Measurements from ENCODE around the gene UXS1. TPM values are rescaled to one million over a fixed set of nuclear protein-coding genes. Genes with fewer than 3 reads are reported as not detected.

UXS1 gene
- polyA plus RNA-seq, 1 donor: 40.5 TPM

DNA sequence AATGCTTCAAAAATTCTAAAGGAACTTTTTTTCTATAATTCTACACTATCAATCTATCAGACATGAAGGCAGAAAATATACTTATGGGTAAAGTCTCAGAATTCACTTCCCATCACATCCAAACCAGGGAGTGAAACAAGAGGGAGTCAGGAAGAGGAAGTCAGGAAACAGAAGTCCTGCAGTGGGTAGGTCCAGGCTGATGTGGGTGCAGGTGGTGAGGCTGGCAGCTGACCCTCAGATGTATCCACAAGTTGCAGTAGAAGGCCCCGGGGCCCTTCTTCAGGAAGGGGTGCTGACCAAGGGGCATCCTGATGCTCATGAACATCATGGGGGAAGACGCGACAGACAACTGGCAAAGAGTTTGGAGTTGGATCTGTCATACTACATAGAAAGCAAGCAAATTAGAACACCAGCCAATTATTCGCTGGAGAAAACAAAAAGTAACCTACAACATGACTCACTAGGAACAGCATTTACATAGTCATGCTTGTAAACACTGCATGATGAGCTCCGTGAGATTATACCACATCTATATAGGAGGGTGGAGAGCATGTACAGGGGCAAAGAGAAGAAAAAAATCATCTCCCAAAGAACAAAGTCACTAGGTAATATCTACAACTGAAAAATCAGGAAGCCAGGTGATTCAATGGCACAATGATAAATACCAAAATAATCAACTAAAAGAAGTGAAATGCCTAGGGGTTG is 4.2 kb downstream of the UXS1 start:
- no peak for DNase-seq (ENCODE audit: low read depth)

DNA sequence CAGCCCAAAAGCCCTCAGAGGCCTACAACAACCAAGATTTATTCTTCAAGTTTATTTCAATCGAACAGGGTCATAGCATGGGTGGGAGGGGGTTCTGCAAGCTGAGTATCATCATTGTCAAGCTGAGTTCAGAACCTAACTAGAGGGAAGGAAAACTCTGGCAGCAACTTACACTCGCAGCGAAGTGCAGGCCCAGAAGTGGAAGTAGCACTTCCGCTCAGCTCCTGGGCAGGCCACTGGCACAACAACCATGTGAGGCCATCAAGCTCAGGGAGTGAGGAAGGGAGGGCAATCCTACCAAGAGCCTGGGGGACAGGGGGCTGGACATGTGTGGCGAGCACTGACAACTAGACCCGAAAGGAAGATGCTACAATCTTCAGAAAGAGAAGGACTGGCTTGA is 4.8 kb downstream of the UXS1 start:
- no peak for DNase-seq (ENCODE audit: low read depth)

DNA sequence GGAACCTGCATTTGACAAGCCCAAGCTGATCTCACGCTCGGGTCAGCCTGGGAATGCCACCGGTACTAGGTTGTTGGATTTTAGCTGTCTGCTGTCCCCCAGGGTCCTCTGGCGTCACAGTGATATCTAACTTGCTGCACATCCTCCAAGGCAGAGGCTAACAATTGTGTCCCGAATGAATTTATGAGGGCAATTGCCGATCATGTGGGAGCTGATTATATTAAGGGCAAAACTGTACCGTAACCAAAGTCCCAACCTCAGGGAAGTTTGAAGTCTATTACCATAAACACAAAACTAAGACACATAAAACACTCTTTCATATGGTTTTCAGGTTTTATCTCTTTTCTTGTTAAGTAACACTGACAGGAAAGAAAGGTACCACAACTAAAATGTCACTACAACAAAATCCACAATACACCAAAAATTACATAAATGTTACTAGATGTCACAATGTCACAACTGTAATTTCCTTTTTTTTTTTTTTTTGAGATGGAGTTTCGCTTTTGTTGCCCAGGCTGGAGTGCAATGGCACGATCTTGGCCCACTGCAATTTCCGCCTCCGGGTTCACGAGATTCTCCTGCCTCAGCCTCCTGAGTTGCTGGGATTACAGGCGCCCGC is 6.7 kb downstream of the UXS1 start:
- DNase-seq (ENCODE audit: low read depth): no peak

DNA sequence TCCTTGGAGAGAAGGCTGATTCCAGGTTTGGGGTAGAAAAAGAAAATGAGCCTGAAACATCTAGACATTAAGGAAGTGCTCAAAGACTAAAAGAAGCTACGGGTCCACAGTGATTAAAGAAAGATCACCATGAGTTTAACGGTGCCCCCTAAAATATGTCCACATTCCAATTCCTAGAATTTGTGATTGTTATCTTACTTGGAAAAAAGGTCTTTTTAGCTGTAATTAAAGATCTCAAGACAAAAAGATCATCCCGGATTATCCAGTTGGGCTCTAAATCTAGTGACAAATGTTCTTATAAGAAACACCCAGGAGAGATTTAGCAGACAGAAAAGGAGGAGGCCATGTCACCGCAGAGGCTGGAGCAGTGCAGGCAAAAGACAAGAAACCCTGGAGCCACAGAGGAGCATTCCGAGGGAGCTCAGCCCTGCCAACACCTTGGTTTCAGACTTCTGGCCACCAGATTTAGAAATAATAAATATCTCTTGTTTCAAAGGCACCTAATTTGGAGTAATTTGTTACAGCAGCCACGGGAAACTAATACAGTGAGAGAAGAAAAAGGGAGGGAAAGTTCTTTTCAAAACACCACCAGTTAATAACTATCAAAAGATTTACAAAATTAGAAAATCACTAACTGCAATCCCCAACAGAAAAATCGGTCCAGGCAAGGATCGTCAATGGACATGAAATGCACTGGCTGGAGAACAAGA is 8.5 kb downstream of the UXS1 start:
- no peak for DNase-seq (ENCODE audit: low read depth)

DNA sequence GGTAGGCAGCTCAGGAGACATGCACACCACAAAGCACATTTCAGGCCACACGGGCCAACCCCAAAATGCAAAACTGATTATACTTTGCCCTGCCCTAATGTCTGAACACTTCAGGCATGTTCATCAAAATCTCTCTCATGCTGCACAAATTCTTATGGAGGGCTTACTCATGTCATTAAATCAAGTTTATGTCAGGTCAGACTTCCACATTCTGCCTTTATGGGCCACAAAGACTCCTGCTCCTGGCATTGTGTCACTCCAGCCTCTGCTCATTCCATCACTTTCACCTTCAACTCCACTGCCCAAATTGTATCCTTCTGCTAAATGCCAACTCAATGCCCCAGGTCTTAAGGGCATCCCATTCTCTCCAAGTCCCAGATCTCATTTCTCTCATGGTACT is 9.2 kb downstream of the UXS1 start:
- no peak for DNase-seq (ENCODE audit: low read depth)

DNA sequence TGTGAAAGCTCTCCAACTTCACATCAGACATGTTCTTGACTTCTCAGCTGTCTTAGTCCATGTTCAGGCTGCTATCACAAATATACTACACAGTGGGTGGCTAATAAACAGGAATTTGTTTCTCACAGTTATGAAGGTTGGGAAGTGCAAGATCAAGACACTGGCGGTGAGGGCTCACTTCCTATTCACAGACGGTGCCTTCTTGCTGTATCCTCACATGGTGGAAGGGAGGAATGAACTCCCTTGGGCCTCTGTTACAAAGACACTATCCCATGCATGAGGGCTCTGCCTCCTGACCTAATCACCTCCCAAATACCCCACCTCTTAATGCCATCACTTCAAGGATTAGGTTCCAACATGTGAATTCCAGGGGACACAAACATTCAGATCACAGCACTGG is 9.7 kb downstream of the UXS1 start:
- no peak for DNase-seq (ENCODE audit: low read depth)

DNA sequence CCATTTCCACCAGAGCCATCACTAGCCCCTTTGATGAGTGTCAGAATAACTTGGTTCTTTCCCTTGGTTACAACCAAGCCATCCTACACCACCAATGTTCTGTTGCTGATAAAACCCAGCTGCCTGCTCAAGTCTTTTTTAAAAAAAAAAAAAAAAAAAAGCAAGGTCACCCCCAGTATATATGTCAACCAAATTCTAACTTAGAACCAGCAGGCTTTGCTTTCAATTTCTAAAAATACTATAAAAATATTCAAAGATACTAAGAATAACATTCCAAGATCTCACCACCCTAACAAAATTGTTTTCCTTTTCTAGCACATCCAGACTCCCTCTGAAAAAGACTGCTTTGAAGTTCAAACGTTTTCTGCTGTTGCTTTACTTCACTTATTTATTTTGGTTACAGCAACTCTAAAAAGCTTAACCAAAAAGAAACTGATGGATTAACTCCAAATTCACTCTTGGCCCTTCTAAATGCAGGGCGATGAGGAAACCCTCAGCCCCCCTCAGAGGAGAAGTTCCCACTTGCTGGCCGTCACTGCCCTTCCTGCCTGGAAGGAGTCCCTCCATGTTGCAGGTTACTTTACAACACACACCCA is 10.9 kb downstream of the UXS1 start:
- no peak for DNase-seq (ENCODE audit: low read depth)

DNA sequence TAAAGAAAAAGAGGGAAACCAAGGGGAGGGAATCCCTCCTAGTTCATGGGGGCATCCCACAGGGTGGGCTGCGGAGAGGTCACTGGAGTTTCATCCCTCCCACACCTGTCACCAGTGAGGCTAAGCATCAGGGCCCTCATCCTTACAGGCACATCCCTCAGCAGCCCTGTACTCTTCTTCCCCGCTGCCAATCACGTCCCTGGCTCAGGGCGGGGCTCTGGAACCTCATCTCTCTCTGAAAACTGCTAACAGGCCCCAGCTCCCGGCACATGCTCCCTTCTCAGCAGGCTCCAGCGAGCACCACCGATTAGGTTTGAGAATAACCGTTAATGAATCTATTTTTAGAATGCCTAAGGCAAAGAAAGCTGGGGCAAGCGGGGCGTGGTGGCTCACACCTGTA is 13.0 kb downstream of the UXS1 start:
- no peak for DNase-seq (ENCODE audit: low read depth)

DNA sequence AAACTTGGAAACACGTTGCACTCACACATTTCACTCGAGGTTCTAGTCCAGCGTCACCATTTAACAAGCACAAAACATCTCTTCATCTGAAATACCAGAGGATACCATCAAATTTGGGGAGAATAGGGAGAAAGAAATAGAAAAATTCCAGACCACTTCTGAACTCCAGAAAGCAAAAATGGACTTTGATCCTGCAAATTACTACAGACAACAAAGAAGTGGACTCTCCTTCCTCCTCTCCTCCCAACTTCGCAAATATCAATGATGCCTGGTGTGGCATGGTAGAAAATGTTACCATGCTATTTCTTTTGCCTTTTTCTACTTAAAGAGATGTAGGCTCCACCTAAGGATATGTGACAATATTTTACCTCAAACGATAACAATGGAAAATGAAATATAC is 13.5 kb downstream of the UXS1 start:
- DNase-seq (ENCODE audit: low read depth): no peak

DNA sequence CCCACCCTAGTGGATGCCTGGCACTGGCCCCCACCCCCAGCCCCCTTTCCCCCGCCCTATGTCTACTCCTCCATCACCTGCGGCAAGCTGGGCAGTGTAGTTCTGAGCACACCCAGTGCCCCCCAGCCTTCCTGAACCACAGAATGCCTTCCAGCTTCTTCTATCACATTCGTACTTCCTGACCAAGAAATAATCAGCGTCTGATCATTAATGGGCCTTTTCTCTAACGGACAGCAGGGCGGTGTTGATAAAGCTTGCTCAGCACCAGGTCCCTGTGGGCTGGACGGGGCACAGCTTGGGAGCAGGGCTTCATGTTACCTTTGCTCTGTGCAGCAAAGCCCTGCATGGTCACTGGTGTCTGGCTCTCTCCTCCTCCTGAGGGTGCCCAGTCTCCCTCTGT is 15.4 kb downstream of the UXS1 start:
- no peak for DNase-seq (ENCODE audit: low read depth)

DNA sequence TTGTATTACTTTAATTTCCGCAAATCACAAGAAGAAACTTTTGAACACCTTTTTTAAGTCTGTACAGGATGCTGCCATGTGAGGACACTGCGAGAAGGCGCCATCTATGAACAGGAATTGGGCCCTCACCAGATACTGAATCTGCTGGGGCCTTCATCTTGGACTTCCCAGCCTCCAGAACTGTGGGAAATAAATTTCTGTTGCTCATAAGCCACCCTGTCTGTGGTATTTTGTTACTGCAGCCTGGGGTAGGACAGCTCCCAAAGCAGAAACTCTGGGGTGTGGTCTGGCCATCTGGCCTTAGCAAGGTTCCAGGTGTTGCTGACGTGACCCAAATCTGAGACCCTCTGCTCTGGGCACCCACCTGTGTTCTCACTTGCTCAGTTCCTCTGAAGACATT is 16.5 kb downstream of the UXS1 start:
- DNase-seq (ENCODE audit: low read depth): no peak

DNA sequence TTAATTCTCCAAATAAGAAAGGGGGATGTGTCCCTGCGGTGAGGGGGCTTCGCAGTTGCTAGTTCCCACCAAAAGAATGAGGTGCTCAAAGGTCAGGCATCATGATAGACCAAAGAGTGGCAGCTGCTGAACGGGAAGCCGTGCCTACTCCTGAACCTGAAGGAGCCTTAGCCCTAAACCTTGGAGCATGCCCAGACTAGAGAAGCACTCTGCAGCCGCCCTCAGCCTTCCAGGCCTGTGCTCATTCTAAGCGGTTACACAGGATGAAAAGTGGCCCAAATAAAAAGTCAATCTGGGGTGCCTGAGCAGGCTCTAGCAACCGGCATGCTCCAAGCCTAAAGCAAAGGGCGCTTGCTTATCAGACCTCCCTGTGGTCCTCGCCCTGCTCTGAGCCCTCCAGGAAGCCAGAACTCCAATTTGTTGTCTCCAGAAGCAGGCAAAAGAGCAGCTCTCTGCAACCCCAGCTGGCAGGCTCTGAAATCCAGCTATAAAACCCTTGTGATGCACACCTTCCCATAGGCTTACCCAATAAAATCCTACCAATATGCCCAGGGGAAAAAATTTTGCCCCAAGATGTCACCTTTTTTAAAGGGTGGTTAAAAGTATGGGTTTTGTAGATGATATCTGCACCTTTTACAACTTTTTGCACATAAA is 17.5 kb downstream of the UXS1 start:
- DNase-seq (ENCODE audit: low read depth): no peak

DNA sequence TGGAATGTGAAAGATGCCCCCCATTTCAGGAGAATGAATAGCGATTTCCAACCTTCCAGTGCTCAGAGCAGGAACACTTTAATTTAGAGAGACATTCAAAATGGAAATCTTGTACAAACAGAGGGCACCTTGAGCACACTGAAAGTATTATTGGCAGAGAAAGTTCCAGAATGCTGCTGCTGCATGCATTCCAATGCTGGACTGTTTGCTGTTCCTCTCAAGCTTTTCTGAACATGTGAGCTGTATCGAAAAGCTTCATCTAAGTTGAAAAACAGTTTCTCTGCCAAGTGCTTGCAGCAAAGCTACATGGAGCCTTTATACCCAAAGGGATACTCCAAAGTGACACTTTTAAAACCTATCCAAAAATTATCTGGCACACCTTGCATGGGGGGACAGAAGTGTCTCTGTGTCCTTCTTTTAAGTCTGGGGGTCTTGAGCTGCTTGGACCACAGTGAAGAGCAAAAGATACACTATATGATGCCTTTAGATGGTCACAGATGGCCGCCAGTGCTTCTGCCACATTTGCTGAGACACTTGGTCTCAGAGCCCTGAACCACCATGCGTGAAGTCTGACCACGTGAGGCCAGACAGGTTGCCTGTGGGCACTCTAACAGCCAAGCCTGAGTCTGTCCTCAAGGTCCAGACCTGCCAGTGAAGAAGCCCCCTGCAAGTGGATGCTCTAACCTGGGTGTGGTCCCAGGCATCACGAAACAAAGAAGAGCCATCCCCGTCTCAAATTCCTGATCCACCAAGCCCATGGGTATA is 18.8 kb downstream of the UXS1 start:
- no peak for DNase-seq (ENCODE audit: low read depth)

DNA sequence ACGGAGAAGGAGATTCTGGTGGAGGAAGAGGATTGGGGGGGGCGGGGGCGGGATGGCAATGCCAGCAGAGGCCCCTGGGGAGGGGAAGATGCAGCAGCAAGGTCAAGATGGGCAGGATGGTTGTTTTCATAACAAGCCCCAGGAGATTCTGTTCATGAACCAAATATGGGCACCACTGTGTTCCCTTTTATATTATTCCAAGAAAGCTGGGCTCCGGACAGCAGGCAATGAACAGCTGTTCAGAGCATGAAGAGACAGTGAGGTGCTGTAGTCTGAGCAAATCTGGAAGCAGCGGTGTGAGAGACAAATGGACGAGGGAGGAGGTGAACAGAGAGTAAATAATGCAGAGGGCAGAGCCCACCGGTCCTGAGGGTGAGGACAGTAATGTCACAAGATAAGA is 20.0 kb downstream of the UXS1 start:
- DNase-seq (ENCODE audit: low read depth): no peak

DNA sequence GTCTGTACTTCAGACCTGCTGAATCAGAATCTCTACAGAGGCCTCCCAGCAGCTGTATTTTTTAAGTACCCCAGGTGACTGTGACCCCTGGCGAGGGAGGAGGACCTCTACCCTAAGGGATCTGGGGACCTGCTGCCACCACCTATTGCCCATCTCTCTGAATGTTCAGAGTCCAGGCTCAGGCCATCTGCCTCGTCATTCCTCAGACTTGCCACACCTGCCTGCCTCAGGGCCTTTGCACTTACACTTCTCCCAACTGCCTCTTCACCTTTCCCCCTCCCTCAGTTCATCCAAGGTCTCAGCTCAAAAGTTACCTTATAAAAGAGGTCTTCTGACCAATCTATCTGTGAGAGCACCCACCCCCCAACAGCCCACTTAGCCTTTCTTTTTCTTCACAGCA is 21.5 kb downstream of the UXS1 start:
- DNase-seq (ENCODE audit: low read depth): no peak

DNA sequence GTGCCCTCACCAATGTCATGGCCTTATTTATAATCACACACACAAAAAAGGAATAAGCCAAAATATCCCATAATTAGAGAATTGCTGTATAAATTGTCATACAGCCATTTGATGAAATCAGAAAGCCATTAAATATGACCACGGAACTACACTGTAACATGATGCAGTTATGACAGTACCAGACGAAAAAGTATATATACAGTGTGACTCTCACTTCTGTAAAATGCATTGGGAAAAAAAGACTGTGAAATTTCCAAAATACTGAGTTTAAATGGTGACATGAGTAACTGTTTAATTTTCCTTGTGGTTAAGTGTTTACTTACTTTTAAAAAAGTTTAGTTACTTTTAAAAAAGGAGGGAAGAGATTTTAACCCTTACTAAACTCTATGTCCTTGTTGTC is 25.4 kb downstream of the UXS1 start:
- no peak for DNase-seq (ENCODE audit: low read depth)

DNA sequence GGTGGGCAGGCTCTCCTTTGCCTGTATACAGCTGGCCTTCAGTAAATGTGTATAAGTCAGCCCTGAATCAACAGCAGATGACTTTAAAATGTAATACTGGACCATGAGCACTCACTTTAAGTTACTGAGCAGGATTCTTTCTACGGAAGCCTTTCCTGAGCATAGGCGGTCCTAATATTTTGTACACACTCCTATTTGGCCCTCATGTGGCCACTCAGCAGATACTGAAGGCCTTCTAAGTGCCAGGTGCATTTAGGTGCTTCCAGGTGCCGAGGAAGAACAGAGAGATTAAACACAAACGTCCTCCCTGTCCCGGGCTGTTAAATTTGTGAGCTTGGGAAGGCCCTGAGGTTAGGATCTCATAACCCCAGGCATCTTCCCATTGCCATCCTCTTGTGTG is 27.0 kb downstream of the UXS1 start:
- DNase-seq (ENCODE audit: low read depth): no peak

DNA sequence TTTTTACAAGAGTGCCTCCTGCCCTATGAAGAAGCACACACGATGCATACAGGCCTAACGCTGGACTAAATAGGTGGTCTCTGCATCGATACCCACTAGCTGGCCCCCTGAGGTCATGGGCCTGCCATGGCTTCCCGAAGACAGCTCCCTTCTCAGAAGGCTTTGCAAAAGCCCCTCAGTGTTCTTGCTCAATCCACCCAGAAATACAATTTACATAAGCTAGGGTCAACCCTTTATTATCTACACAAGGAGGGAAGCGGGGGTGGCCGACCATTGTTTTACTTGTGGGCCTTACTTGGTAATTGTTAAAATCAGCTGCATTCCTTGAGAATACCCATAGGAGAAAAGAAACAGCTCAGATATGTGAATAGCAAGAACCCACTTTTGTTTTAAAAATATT is 28.5 kb downstream of the UXS1 start:
- no peak for DNase-seq (ENCODE audit: low read depth)

DNA sequence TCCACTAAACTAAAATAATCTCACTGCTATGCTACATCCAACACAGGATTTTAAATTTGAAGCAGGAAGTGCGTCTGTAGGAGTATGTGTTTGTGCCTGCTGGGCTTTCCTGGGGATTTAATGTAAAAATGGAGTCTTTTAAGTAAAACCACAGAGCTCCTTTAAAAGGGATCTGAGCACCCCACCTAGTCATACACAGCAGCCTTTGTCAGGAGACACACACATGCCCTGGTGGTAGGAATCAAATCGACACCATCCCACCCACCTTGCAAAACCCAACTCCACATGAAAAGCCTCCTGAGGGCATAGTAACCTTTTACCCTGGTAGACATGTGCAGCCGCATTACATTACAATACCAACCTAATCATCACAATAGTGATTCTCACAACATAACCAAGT is 29.1 kb downstream of the UXS1 start:
- DNase-seq (ENCODE audit: low read depth): no peak

DNA sequence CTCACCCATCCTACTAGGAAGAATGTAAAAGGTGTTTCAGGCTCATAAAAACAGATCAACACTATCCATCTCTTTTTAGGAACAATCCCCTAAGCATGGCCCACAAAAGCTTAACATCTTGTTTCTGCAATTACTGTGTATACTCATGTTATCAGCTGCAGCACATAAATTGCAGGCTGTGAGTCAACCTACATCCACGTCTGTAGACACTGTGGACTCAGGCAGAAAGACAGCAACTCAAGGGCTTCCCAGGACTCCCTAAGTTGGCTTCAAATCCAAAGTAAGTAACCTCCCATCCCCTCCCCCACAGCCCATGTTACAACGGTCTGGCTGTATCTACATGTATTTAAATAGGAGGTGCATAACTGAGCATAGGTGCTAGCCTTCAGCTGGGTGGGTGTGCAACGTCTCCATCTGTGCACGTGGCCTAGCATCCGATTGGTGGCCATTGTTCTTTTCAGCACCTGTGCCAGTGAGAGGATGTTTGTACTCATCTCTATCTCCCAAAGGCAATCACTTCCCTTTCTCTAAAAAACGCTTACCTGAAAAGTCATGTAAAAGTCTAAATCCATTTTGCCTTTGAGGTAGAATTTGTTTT is 30.1 kb downstream of the UXS1 start:
- DNase-seq (ENCODE audit: low read depth): no peak

Measured in forelimb muscle (tissue), 1 donor.